ENCODE measurements around the gene CACNA1B. TPM values are rescaled to one million over a fixed set of nuclear protein-coding genes. Genes with fewer than 3 reads are reported as not detected.

CACNA1B gene
- total and polyA plus RNA-seq, 8 donors = 0.03 to 2.2 (median 0.51) TPM; not detected in 2

DNA sequence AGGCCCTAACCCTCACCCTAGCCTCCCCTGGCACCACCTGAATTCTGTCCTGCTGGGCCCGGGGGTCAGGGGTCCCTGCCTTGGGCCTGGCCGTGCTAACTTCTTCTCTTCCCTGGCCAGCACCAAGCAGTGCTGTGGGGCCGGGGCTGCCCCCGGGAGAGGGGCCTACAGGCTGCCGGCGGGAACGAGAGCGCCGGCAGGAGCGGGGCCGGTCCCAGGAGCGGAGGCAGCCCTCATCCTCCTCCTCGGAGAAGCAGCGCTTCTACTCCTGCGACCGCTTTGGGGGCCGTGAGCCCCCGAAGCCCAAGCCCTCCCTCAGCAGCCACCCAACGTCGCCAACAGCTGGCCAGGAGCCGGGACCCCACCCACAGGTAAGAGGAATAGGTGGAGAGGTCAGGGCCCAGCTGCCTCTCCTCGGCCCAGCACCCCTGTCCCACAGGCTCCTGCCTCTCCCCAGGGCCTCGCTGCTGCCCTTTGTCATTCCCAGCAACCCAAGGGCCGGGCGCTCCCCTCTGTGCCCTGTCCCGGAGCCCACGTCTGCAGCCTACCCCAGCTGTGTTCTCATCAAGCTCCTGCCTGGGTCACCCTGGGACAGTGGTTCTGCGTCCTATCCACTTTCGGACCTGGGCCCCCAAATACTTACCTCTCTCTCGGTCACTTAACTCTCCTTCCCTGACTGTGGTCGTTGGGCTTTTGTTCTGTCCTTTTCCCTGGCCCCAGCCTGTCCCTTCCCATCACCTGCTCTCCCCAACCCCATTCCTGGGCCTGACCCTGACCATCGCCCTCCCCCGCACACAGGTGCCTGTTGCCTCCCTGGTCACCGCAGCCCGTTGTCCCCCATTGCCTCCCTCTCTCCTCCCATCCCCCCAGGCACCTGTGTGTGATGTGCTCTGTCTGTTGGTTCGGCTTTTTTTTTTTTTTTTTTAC, 243.2 kb downstream of the CACNA1B start:
- TF ChIP-seq, protein P1, sequence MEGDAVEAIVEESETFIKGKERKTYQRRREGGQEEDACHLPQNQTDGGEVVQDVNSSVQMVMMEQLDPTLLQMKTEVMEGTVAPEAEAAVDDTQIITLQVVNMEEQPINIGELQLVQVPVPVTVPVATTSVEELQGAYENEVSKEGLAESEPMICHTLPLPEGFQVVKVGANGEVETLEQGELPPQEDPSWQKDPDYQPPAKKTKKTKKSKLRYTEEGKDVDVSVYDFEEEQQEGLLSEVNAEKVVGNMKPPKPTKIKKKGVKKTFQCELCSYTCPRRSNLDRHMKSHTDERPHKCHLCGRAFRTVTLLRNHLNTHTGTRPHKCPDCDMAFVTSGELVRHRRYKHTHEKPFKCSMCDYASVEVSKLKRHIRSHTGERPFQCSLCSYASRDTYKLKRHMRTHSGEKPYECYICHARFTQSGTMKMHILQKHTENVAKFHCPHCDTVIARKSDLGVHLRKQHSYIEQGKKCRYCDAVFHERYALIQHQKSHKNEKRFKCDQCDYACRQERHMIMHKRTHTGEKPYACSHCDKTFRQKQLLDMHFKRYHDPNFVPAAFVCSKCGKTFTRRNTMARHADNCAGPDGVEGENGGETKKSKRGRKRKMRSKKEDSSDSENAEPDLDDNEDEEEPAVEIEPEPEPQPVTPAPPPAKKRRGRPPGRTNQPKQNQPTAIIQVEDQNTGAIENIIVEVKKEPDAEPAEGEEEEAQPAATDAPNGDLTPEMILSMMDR (IDR thresholded peaks at IDR 0.05) = no peak
- no peak for TF ChIP-seq POLR2AphosphoS5 (IDR thresholded peaks at IDR 0.05)
- Histone ChIP-seq H3K27me3 (peaks cover 0 to 50% (median 0%) of the 10 kb centered on the region in 3 donors), H3K4me1 (no peaks in the 10 kb centered on the region), H3K9me3 (no peaks in the 10 kb centered on the region), H3K4me3 (no peak overlapping the region), H3K27ac (no peak overlapping the region), H3K36me3 (no peaks in the 10 kb centered on the region)
- intact Hi-C loops (cut with DNase I; ENCODE audit: low total_unique reads) = no loop called here
- WGBS, 5 donors = 89 to 92% (median 90%) methylated on average over 34 to 36 of the region's 36 CpGs
- no peak for DNase-seq

DNA sequence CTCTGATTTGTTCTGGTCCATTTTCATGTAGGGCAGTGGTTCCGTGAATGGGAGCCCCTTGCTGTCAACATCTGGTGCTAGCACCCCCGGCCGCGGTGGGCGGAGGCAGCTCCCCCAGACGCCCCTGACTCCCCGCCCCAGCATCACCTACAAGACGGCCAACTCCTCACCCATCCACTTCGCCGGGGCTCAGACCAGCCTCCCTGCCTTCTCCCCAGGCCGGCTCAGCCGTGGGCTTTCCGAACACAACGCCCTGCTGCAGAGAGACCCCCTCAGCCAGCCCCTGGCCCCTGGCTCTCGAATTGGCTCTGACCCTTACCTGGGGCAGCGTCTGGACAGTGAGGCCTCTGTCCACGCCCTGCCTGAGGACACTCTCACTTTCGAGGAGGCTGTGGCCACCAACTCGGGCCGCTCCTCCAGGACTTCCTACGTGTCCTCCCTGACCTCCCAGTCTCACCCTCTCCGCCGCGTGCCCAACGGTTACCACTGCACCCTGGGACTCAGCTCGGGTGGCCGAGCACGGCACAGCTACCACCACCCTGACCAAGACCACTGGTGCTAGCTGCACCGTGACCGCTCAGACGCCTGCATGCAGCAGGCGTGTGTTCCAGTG, 244.0 kb downstream of the CACNA1B start:
- TF ChIP-seq EP300 (IDR thresholded peaks at IDR 0.05) = no peak
- no peak for TF ChIP-seq POLR2A (IDR thresholded peaks at IDR 0.05)
- TF ChIP-seq POLR2AphosphoS5 (IDR thresholded peaks at IDR 0.05) = no peak
- TF ChIP-seq, protein P1 (IDR thresholded peaks at IDR 0.05) = no peak
- H3K4me1 ChIP-seq = no peaks in the 10 kb centered on the region
- 87 to 91% (median 89%) methylated on average over 30 to 32 of the region's 32 CpGs for WGBS, 5 donors
- H3K27ac ChIP-seq = no peak overlapping the region
- H3K36me3 ChIP-seq = no peaks in the 10 kb centered on the region
- peaks cover 0 to 49% (median 0%) of the 10 kb centered on the region in 3 donors for H3K27me3 ChIP-seq
- no peak overlapping the region for H3K4me3 ChIP-seq
- H3K9me3 ChIP-seq = no peaks in the 10 kb centered on the region
- intact Hi-C loops (cut with DNase I; ENCODE audit: low total_unique reads) = no loop called here
- no peak for DNase-seq

DNA sequence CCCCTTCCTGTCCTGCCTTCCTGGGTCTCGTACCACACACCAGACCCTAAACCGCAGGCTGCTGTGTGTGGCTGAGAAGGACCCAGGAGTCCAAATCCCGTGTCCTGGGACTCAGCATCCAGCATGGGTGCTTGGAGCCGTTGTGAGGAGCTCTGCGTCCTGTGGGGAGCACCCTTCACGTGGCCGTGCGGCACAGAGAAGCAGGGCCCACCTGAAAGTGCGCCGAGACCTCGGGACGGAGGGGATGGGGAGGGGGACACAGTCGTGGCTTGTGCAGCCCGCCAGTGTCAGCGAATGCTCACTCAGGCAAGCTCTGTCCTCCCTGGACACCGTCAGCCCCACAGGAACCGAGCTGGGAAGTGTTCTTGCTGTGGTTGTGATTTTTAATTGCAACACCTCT, 244.6 kb downstream of the CACNA1B start:
- no peak overlapping the region for H3K4me3 ChIP-seq
- H3K9me3 ChIP-seq = no peaks in the 10 kb centered on the region
- H3K4me1 ChIP-seq = no peaks in the 10 kb centered on the region
- WGBS, 5 donors = 80 to 85% (median 83%) methylated on average over 15 to 17 of the region's 17 CpGs
- H3K36me3 ChIP-seq = no peaks in the 10 kb centered on the region
- TF ChIP-seq, protein P1 (IDR thresholded peaks at IDR 0.05) = no peak
- TF ChIP-seq POLR2AphosphoS5 (IDR thresholded peaks at IDR 0.05) (no peak), POLR2A (IDR thresholded peaks at IDR 0.05) (no peak), EP300 (IDR thresholded peaks at IDR 0.05) (no peak)
- intact Hi-C loops (cut with DNase I; ENCODE audit: low total_unique reads) = no loop called here
- DNase-seq = no peak
- no peak overlapping the region for H3K27ac ChIP-seq
- H3K27me3 ChIP-seq = peaks cover 0 to 42% (median 0%) of the 10 kb centered on the region in 3 donors

DNA sequence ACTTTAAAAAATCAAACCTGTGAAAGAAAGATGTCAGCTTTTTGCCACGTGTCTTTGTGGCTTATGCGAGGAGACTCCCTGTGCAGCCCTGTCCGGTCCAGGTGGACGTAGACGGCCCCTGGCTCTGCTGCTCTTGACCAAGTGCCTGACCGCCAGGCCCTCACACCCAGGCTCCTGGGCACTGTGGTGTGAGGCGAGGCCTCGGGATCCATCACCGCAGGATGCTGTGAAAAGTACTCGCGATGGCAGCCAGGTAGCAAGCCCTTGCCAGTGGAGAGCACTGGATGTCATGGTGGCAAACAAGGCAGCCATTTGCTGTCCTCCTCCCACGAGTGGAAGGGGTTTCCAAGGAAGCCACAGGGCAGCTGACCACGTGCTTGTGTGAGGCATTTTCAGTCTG, 245.1 kb downstream of the CACNA1B start:
- H3K4me3 ChIP-seq = no peak overlapping the region
- DNase-seq = no peak
- peaks cover 0 to 38% (median 0%) of the 10 kb centered on the region in 3 donors for H3K27me3 ChIP-seq
- no peaks in the 10 kb centered on the region for H3K36me3 ChIP-seq
- WGBS, 5 donors = 68 to 82% (median 71%) methylated on average over 13 of the region's 13 CpGs
- intact Hi-C loops (cut with DNase I; ENCODE audit: low total_unique reads) = no loop called here
- no peak for TF ChIP-seq POLR2A (IDR thresholded peaks at IDR 0.05)
- TF ChIP-seq, protein P1 (IDR thresholded peaks at IDR 0.05) = no peak
- TF ChIP-seq EP300 (IDR thresholded peaks at IDR 0.05) = no peak
- no peak for TF ChIP-seq POLR2AphosphoS5 (IDR thresholded peaks at IDR 0.05)
- no peak overlapping the region for H3K27ac ChIP-seq
- H3K4me1 ChIP-seq = no peaks in the 10 kb centered on the region
- H3K9me3 ChIP-seq = no peaks in the 10 kb centered on the region
